Stimulated activated naive CD8-positive, alpha-beta T cell treated with anti-CD3 and anti-CD28 coated beads, Interleukin-15, Interleukin-2, amounts not matched to agents 100 ng/mL and 50 ng/mL, for 24 hours (primary cell): ENCODE data around the gene NFKB2.
A peak's percentile ranks its signal among the peaks of the same experiment; 100 is the strongest.

Experiments used
- H3K27ac Mint-ChIP-seq: one replicate; pipeline ENCODE4 v1.8.0; 2021; ENCODE audit warnings: mild to moderate bottlenecking, mixed read lengths
- H3K27me3 Mint-ChIP-seq: one replicate; pipeline ENCODE4 v1.8.0; 2021; ENCODE audit warnings: mixed read lengths
- H3K36me3 Mint-ChIP-seq: one replicate; pipeline ENCODE4 v1.8.0; 2021; ENCODE audit warnings: low read depth, mixed read lengths
- H3K4me1 Mint-ChIP-seq: one replicate; pipeline ENCODE4 v1.8.0; 2021; ENCODE audit warnings: low read depth, mixed read lengths
- H3K4me3 Mint-ChIP-seq: one replicate; pipeline ENCODE4 v1.8.0; 2021; ENCODE audit warnings: mild to moderate bottlenecking, mixed read lengths
- H3K9me3 Mint-ChIP-seq: one replicate; pipeline ENCODE4 v1.8.0; 2021; ENCODE audit warnings: mixed read lengths

The NFKB2 gene

DNA sequence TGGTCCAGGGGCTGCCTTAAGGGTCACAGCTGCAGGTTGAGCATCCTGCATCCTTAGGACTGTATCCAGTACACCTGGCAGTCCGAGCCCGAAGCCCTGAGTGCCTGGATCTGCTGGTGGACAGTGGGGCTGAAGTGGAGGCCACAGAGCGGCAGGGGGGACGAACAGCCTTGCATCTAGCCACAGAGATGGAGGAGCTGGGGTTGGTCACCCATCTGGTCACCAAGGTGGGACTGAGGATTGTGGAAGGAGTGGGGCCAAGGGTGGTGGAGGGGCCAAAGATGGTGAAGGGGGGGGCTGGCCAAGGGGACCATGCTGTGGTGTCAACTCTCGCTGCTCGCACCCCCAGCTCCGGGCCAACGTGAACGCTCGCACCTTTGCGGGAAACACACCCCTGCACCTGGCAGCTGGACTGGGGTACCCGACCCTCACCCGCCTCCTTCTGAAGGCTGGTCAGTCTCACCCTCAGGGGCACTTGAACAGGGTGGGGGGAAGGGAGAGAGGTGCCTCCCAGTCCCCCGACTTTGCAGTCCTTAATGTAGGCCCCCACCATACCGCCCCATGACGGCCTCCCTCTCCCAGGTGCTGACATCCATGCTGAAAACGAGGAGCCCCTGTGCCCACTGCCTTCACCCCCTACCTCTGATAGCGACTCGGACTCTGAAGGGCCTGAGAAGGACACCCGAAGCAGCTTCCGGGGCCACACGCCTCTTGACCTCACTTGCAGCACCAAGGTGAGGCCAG lies 5.3 kb downstream of the NFKB2 start:
- H3K9me3 Mint-ChIP-seq, result no peaks in the 10 kb centered on the region
- no peaks in the 10 kb centered on the region for H3K27me3 Mint-ChIP-seq
- H3K4me1 Mint-ChIP-seq, result peaks cover 40% of the 10 kb centered on the region
- H3K4me3 Mint-ChIP-seq, result peak overlapping the region; percentile 95
- peaks cover 55% of the 10 kb centered on the region for H3K36me3 Mint-ChIP-seq
- peak overlapping the region; percentile 40 for H3K27ac Mint-ChIP-seq

DNA sequence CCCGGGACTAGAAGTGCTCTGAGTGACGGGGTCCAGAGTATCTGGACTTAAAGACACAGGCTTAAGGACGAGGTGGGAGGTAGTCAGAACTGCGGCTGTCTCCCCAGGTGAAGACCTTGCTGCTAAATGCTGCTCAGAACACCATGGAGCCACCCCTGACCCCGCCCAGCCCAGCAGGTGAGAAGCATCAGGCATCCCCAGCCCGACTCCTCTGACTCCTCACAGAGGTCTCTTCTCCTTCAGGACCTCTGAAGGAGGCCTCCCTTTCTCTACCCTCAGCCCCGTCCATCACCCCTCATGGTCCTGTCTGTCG lies 5.8 kb downstream of the NFKB2 start:
- H3K4me3 Mint-ChIP-seq, result no peak overlapping the region
- H3K27ac Mint-ChIP-seq, result no peak overlapping the region
- no peaks in the 10 kb centered on the region for H3K9me3 Mint-ChIP-seq
- peaks cover 36% of the 10 kb centered on the region for H3K4me1 Mint-ChIP-seq
- H3K36me3 Mint-ChIP-seq, result peaks cover 50% of the 10 kb centered on the region
- no peaks in the 10 kb centered on the region for H3K27me3 Mint-ChIP-seq

DNA sequence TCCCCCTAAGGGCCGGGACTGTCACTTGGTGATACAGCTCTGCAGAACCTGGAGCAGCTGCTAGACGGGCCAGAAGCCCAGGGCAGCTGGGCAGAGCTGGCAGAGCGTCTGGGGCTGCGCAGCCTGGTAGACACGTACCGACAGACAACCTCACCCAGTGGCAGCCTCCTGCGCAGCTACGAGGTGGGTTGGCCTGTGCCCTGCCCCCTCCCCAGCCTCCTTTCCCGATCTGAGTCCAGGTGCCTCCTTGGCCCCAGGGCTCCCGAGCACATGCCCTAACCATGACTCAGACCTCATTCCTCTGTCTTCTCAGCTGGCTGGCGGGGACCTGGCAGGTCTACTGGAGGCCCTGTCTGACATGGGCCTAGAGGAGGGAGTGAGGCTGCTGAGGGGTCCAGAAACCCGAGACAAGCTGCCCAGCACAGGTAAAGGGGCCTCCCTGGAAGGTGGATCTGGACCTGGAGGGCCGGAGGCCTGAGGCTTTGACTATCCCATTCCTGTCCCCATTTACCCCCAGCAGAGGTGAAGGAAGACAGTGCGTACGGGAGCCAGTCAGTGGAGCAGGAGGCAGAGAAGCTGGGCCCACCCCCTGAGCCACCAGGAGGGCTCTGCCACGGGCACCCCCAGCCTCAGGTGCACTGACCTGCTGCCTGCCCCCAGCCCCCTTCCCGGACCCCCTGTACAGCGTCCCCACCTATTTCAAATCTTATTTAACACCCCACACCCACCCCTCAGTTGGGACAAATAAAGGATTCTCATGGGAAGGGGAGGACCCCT lies 6.4 kb downstream of the NFKB2 start:
- Mint-ChIP-seq H3K27ac (peak overlapping the region; percentile 11), H3K9me3 (no peaks in the 10 kb centered on the region), H3K4me1 (peaks cover 31% of the 10 kb centered on the region), H3K36me3 (peaks cover 44% of the 10 kb centered on the region), H3K4me3 (no peak overlapping the region), H3K27me3 (no peaks in the 10 kb centered on the region)

- peaks cover 40% of the 10 kb centered on the region for H3K36me3 Mint-ChIP-seq
- H3K4me1 Mint-ChIP-seq, result peaks cover 27% of the 10 kb centered on the region
Observed at GRCh38 chr10:102402512-102402896, 7.0 kb downstream of the NFKB2 start.

DNA sequence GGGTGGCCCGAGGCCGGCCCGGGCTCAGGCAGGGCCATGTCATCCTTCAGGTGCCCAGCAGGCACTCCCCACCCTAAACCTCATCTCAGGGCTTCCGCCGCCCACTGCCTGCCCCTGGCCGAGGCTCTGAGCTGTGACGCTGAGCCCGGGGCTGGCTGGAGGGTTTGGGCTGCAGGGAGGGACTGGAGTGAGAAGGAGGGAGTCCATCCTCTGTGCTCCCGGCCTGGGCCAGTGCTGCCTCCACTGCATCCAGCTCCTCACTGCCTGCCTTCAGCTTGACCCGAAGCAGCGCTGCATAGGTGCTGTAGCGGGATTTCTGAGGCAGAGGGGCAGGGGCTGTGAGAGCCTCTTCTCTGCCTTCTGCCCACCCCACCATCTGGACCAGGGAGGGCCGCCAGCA lies 7.6 kb downstream of the NFKB2 start:
- Mint-ChIP-seq H3K9me3 (no peaks in the 10 kb centered on the region), H3K36me3 (peaks cover 33% of the 10 kb centered on the region), H3K4me3 (no peak overlapping the region), H3K4me1 (peaks cover 23% of the 10 kb centered on the region), H3K27ac (no peak overlapping the region), H3K27me3 (peaks cover under 1% of the 10 kb centered on the region)

More at GRCh38 chr10:102402512-102402896, 7.0 kb downstream of the NFKB2 start:
- no peak overlapping the region for H3K27ac Mint-ChIP-seq
- no peak overlapping the region for H3K4me3 Mint-ChIP-seq
- H3K9me3 Mint-ChIP-seq, result no peaks in the 10 kb centered on the region
- no peaks in the 10 kb centered on the region for H3K27me3 Mint-ChIP-seq

GRCh38 chr10:102404361-102405107 lies 9.0 kb downstream of the NFKB2 start:
- Mint-ChIP-seq H3K4me3 (no peak overlapping the region), H3K27me3 (peaks cover 5% of the 10 kb centered on the region), H3K4me1 (peaks cover 21% of the 10 kb centered on the region), H3K36me3 (peaks cover 24% of the 10 kb centered on the region), H3K27ac (peak overlapping the region; percentile 68), H3K9me3 (no peaks in the 10 kb centered on the region)

DNA sequence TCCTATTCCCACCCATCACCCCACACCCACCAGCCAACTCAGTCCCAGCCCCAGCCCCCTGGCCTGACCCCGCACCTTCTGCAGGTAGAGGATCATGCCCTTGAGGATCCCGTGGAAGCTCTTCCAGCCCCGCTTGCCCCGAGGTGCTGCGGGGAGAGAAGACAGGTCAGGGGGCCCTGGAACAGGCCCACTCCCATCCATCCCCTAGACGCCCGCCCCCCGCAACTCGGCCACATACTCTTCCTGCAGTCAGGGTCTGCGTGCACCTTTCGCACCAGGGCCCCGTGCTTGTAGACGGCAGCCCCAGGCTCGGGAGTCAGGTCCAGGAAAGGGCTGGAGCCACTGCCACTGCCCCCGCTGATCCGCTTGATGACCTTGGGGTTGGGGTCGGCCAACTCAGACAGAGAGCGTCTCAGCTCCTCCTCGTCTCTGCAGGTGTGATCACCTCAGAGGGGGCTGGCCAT lies 9.6 kb downstream of the NFKB2 start:
- Mint-ChIP-seq H3K36me3 (peaks cover 17% of the 10 kb centered on the region), H3K4me1 (peaks cover 21% of the 10 kb centered on the region), H3K4me3 (no peak overlapping the region)

DNA sequence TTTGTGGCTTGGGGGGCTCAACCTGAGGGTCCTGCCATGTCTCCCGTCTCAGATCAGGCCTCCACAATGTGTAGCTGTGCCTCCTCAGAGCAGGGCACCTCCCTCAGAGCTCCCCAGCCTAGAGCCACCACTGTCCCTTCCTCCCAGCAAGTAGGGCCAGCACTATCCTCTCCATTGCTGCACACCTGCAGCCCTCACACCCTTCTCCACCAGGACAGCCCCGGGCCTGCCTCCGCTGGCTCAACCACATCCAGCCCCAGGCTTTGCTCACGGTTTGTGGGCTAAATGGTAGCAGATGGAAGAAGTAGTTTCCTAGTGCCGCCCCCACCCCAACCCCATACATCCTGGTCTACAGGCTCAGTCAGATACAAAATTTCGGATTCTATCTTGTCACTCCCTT lies 10.1 kb downstream of the NFKB2 start:
- Mint-ChIP-seq H3K9me3 (no peaks in the 10 kb centered on the region), H3K4me3 (peak overlapping the region; percentile 17), H3K36me3 (peaks cover 13% of the 10 kb centered on the region), H3K27ac (peak overlapping the region; percentile 43), H3K4me1 (peaks cover 17% of the 10 kb centered on the region), H3K27me3 (peaks cover 11% of the 10 kb centered on the region)

More for the DNA sequence above, 9.6 kb downstream of the NFKB2 start:
- H3K9me3 Mint-ChIP-seq, result no peaks in the 10 kb centered on the region
- no peak overlapping the region for H3K27ac Mint-ChIP-seq
- H3K27me3 Mint-ChIP-seq, result peaks cover 11% of the 10 kb centered on the region

GRCh38 chr10:102406815-102407214 lies 11.3 kb downstream of the NFKB2 start:
- no peaks in the 10 kb centered on the region for H3K9me3 Mint-ChIP-seq
- peaks cover 5% of the 10 kb centered on the region for H3K36me3 Mint-ChIP-seq
- peaks cover 20% of the 10 kb centered on the region for H3K27me3 Mint-ChIP-seq
- peaks cover 25% of the 10 kb centered on the region for H3K4me1 Mint-ChIP-seq
- H3K4me3 Mint-ChIP-seq, result no peak overlapping the region
- H3K27ac Mint-ChIP-seq, result no peak overlapping the region

GRCh38 chr10:102407425-102408130 lies 12.1 kb downstream of the NFKB2 start:
- Mint-ChIP-seq H3K27ac (no peak overlapping the region), H3K4me1 (peaks cover 27% of the 10 kb centered on the region), H3K4me3 (peak overlapping the region; percentile 63), H3K9me3 (no peaks in the 10 kb centered on the region), H3K36me3 (peaks cover under 1% of the 10 kb centered on the region), H3K27me3 (peaks cover 24% of the 10 kb centered on the region)

DNA sequence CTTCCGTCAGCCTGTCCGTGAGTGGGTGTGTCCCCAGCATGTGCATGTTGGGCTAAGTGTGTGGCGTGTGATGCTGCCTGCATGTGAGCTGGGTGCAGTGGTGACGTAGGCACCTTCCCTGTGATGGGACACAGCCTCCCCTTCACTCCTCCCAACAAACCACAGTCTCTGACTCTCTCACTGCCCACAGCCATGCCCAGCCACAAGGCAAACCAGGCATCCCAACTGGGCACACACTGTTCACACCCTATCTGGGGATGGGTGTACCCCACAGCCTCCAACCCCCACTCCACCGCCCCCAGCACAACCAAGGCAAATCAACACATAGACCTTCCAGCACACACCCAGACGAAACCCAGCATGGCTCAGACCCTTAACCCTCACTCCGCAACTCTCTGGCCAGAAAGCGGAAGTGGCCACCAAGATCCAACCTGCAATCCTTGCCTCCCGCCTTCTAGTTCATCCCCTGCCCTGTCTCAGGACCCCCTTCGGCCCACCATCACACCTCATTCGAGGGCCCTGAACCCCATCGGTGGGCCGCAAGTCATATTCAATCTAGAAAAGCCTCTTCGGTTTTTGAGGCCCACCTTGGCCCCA lies 12.7 kb downstream of the NFKB2 start:
- no peaks in the 10 kb centered on the region for H3K36me3 Mint-ChIP-seq
- peak overlapping the region; percentile 43 for H3K27ac Mint-ChIP-seq
- H3K4me3 Mint-ChIP-seq, result peak overlapping the region; percentile 63
- H3K4me1 Mint-ChIP-seq, result peaks cover 33% of the 10 kb centered on the region
- H3K27me3 Mint-ChIP-seq, result peaks cover 24% of the 10 kb centered on the region
- H3K9me3 Mint-ChIP-seq, result no peaks in the 10 kb centered on the region

DNA sequence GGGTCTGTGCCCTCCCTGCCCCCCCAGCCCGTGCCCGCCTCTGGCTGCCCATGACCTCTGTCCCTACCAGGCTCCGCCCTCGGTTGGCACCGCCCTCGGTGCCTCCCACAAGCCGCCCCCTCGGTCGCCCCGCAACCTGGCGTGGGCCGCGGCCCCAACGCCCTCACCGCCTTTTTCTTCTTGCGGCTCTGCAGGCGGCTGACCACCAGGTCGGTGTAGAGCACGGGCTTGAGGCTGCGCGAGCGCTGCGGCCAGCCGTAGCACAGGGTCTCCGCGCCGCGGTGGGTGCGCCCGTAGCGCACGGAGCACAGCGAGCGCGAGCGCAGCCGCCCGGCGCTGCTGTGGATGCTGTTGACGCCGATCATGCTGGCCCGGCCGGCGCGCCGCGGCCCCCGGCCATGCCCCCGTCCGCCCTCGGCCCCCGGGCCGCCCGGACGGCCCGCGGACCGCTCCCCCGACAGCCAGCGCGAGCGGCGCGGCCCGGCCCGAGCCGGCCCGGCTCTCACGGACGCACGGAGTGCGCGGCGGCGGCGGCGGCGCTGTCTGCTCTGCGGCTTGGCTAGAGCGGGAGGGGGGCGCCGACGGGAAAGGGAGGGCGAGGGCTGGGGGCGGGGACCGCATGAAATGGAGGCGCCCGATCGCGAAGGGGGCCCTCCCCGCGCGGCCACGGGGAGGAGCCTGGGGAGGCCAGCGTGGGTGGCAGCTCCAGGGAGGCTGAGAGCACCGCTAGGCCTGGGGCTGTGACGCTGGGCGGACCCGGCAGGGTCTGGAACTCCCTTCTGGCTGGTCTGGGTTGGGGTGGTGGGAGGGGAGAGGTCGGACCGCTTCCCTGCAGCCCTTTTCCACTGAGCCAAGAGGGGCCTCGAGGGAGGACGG lies 13.5 kb downstream of the NFKB2 start:
- Mint-ChIP-seq H3K4me1 (peaks cover 36% of the 10 kb centered on the region), H3K27me3 (peaks cover 24% of the 10 kb centered on the region), H3K27ac (peak overlapping the region; percentile 82), H3K4me3 (peak overlapping the region; percentile 83), H3K36me3 (no peaks in the 10 kb centered on the region), H3K9me3 (no peaks in the 10 kb centered on the region)

DNA sequence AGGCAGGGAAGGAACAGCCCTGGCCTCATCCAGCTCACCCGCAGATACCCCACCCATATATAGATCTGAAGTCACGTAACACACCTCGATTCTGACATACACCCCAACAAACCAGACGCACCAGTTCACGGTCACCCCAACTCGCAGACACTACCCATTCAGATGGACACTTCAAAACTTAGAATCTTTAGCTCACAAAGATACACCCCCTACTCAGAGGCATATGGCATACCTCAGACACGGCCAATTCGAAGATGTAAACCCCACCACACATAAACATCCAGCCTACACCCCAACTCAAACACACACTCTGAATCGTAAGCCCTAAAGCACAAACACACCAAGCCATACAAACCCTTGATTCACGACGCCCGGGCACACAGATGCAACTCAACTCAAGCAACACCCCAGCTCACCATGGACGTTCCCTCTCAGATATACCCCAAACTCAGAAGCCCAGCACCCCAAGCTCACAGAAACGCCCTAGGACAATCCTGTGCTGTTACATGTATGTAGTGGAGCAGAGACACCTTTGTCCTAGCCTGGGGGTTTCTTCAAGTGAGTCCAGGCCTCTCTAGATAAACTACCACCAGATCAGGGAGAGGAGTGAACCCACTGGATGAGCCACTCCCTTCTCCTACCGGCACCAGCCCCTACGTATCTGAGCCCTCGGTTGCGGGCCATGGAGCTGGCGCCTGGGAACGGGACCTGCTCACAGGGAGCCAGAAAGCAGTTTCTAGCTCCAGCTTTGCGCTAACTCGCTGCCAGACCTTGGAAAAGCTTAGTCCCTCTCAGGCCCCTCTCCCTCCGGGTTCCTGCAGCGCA lies 14.3 kb downstream of the NFKB2 start:
- Mint-ChIP-seq H3K27ac (peak overlapping the region; percentile 82), H3K4me3 (peak overlapping the region; percentile 83), H3K36me3 (no peaks in the 10 kb centered on the region), H3K9me3 (no peaks in the 10 kb centered on the region), H3K4me1 (peaks cover 36% of the 10 kb centered on the region), H3K27me3 (peaks cover 28% of the 10 kb centered on the region)
